Hematopoietic multipotent progenitor cell treated with erythropoietin and hydrocortisone succinate and interleukin-3 and kit ligand, for 17 days (in vitro differentiated cells): ENCODE results near the gene SPOCK2.

Experiments
- DNase-seq: peaks from one replicate; pipeline ENCODE4 v3.0.0-alpha.2; 2015; ENCODE audit warnings: low spot score

Gene SPOCK2

DNA sequence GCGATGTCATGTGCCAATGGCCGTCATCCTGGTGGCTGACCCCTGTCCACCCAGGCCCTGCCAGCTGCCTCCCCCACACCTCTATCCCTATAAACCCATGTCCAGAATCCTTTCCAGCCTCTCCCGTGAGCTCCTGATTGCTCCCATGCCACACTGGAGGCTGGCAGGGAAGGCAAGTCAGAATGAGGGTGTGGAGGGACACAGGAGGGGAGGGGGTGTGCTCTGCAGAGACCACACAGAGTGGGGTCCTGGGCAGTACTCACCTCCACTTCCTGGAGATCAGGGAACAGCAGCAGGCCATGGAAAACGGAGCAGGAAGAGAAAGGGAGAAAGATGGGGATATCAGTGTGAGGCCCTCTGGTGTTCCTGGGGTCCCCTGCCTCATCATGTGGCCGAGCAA, 15.7 kb downstream of the SPOCK2 start:
- no peak for DNase-seq

- no peak for DNase-seq
Observed at GRCh38 chr10:72072046-72072445, 16.3 kb downstream of the SPOCK2 start.

GRCh38 chr10:72069751-72070526, 18.4 kb downstream of the SPOCK2 start:
- DNase-seq, result no peak

- DNase-seq, result no peak
Observed at GRCh38 chr10:72068901-72069446, 19.4 kb downstream of the SPOCK2 start.

DNA sequence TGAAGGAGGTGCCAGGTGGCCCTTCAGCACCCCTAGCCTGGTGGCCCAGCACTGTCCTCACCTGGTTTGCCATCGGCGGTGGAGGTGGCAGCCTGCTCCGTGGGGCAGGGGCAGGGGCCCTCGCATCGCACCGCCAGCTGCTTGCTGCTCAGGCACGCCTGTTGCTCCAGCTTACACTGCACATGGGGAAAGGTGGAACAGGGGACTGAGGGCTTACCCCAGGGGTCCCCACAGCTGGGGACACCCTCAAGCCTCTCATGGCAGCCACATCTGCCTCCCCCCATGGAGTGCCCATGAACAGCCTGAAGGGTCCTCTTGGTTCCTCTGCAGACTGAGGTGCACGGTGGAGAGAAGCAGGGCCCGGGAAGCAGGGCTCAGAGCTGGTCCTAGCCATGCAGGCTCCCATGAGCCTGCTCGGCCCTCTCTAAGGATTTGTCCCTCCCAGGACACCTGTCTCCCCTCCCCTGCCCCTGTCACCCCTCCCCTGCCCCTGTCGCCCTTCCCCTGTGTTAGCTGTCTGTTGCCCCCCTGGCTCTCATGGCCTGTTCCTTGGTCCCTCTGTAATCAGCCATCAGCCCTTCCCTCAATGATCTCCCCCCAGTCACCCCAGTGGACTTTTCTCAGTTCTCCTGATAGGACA, 20.1 kb downstream of the SPOCK2 start:
- DNase-seq, result no peak

DNA sequence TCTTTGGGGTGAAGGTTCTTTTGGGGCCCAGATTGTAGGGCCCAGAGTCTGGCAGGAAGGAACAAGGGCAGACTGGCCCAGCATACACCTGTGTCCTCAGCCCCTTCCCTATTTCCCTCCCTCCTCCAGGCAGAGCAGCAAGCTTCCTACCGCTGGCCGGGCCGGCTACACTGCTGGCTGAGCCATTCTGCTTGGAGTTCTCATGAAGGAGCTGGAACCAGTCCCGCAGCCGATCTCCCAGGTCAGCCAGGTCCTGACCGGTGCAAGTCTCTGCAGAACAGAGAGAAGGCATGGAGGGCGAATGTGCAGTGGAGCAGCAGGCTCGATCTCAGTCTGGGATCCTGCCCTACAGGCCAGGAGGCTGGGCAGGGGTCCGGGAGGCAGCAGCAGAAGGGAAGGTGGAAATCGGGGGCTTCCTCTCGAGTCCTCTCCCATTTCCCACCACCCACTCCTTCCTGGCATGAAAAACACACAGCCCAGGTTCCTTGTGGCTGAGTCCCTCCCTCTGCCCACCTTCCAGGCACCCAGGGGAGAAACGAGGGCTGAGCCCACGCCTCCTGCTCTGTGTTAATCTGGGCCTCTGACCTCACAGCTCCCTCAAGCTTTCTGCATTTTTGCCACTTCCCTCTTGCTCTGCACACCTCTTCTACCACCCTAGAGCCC, 20.8 kb downstream of the SPOCK2 start:
- no peak for DNase-seq

GRCh38 chr10:72066318-72067284, 21.8 kb downstream of the SPOCK2 start:
- DNase-seq, result no peak

DNA sequence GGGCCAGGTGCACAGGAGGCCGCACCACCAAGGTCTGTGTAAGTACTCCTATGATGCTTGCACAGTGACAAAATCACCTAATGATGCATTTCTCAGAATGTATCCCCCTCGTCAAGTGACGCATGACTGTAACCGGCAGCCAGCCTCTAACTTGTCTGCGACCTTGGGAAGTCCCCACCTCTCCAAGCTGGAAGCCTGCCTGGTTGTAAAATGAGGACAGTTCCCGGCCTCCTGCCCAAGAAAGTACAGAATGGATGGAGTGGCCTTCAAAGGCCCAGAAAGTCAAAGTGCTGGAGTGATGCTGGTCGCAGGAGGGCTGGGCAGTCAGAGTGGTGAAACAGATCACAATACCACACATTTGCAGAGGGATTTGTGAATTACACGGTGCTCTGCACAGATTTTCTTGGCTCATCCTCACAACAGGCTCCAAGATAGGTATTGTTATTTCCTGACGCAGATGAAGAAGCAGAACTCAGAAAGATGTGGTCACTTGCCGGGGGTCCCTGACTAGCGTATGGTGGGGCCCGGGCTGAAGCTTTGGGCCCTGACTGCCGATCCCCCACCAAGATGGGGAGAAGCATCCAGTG, 22.8 kb downstream of the SPOCK2 start:
- DNase-seq, result no peak

GRCh38 chr10:72063703-72064391, 24.5 kb downstream of the SPOCK2 start:
- no peak for DNase-seq

DNA sequence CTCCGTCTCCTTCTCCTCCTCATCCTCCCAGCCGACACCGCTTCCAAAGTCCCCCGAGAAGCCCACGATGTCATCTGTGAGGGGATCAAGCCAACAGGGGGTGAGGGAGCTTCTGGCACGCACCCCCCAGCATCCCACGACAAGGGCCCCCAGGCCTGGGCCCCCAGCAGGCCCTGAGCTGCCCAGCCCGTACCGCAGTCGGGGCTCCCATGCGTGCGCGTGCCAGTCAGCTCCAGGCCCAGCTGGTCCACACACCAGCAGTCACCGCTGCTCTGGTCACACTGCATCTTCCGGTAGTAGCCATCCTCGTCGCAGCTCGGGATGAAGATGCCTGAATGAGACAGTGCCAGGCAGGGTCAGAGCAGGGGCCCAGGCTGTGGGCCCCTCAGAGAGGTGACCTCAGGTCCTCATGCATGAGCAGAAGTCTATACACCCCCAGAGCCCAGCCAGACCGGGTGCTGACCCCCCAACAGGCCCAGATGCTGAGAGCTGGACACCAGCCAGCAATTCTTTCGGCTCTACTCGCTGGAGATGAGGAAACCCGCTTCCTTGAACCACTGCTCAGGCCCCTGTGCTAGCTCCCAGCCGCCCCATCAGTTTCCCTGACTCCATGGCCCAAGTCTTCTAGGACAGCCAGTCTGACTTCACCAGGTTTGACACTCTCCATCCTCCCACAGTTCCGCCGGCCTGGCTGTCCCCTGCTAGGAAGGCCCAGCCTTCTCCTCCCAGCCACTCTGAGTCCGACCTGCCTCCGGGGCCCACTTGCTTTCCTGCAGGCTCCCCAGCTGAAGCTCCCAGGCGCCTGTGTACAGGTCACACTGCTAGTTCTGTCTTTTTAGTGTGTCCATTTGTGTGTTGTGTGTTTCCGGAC, 25.3 kb downstream of the SPOCK2 start:
- no peak for DNase-seq

DNA sequence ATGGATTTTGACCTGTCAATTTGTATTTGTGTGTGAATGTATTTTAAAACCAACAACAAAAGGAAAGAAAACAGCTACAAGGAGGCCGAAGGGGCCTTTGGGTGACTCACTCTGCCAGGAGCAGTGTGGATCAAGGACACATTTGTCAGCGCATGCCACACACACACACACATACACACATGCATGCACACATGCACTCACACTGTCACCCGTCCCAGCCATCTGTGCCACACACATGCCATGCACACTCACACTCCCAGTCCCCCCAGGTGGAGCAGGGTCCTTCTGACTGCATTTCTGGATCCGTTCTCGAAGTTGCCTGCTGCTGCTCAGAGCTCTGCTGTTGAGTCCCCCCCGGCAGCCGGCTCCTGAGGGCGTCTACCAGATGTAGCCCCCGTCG, 26.0 kb downstream of the SPOCK2 start:
- no peak for DNase-seq

DNA sequence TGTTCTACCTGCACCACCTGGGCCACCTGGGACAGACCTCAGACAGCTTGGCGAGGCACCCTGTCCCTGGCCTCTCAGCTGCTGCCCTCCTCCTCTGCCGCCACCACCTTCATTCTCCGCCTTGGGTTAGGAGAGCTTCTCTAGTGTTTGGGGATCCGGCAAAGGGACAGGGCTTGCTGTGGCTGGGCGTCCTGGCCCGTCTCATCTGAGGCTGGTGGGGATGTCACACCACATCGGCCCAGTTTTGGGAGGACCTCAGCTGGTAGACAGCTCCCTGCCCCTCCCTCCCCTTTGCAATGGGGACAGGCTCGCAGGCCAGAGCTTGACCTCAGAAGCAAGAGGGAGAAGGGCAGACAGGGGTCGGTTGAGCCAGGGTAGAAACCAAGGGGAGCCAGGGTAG, 26.4 kb downstream of the SPOCK2 start:
- DNase-seq, result no peak

DNA sequence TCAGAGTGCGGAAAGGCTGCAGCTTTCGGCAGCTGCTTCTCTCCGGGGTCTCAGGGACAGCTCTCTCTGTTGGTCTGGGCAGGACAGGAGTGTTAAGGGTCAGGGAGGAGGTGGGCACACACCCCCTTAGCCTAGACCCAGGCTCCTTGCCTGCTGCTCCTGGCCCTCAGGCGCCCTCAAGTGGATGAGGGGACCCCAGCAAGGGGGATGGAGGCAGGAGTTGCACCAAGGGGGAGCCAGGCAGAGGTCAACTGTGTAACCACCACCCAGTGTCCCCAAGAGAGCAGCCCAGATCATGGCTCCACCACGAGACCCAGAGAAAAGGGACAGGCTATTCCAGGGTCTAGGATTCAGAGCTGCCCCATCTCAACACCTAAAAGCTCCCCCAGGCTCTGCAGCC, 26.9 kb downstream of the SPOCK2 start:
- DNase-seq, result no peak

DNA sequence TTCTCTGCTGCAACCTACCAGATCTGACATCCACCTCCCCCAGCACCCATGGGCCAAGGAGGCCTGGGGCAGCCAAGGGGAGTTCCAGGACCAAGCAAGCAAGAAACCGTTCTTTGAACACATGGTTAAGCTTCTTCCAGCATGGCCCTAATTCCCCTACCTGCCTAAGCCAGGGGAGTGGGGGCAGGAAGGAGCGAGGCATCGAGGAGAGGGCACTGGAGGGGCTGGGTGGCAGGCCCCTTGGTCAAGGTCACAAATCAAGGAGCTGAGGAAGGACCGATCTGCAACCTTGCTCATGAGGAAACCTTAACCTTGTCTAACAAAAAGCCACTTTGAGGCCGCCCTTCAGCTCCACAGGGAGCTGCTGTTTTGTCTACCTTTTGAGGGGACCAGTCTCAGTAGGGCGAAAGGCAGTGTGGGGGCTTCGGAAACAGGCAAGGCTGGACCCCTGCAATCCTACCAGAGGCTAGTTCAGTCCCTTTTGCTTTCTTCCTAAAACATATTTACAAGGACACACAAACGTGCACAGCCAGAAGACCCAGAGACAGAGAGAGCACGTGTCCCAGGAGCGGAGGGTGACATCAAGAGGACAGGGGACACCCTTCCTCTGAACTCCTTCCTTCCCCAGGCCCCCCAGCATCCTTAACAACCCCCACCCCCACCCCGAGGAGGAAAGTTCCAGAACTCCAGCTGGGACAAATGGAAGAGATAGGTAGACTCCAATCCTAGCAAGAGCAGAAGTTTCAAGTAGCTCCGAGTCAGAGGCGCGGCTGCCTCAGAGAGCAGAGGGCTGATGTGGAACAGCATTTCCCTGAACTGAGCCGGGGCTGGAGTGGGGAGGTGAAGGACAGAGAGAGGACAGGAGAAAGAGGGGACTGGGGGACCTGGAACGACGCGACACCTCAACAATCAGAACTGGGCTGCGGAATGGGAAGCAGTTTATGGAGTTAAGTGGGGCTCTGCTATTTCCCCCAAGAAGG, 28.2 kb downstream of the SPOCK2 start:
- DNase-seq, result no peak

GRCh38 chr10:72058989-72059842, 29.1 kb downstream of the SPOCK2 start:
- DNase-seq, result no peak

DNA sequence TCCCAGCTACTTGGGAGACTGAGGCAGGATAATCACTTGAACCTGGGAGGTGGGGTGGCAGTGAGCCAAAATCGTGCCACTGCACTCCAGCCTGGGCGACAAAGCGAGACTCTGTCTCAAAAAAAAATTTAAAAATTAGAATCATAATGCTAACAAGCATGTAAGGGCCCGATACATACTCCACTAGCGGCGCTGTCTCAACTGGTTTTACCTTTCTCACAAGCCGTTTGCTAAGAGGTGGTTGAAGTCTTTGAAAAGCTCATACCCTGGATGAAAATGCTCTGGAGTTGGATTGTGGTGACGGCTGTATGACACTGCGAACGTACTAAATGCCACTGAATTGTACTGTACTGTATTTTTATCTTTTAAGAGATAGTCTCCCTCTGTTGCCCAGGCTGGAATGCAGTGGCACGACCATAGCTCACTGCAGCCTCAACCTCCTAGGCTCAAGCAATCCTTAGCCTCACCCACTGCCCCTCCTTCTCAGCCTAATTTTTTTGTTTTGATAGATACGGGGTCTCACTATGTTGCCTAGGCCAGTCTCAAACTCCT, 29.9 kb downstream of the SPOCK2 start:
- no peak for DNase-seq
